Gastroesophageal sphincter (tissue), 3 donors: ENCODE results near the gene PEX10.

Experiments
- EP300 ChIP-seq: sonication (generic); formaldehyde crosslinking; IDR thresholded peaks from one replicate; pipeline ENCODE4 v1.6.1; 2017; ENCODE audit warnings: antibody characterized with exemption, mild to moderate bottlenecking
- POLR2A ChIP-seq, 2 donors: fragments of 450-650 bp; IDR thresholded peaks; one replicate each; pipeline ENCODE4 v1.6.1; 2017; ENCODE audit warnings: antibody characterized with exemption in 2 of 2, mild to moderate bottlenecking in 2 of 2, moderate library complexity in 1 of 2
- POLR2AphosphoS5 ChIP-seq: sonication (generic); formaldehyde crosslinking; IDR thresholded peaks from one replicate; pipeline ENCODE4 v1.6.1; 2017; ENCODE audit warnings: antibody characterized with exemption
- TF ChIP-seq, protein P1 (sequence below), 4 experiments: fragments of 200-600 bp in 2 of 4; fragments of 450-650 bp in 2 of 4; sonication (generic) in 1 of 4; IDR thresholded peaks; one replicate each; pipeline ENCODE4 v1.5.1; 2017 to 2019; ENCODE audit warnings: antibody characterized with exemption in 4 of 4, mild to moderate bottlenecking in 2 of 4, moderate library complexity in 2 of 4

DNA sequence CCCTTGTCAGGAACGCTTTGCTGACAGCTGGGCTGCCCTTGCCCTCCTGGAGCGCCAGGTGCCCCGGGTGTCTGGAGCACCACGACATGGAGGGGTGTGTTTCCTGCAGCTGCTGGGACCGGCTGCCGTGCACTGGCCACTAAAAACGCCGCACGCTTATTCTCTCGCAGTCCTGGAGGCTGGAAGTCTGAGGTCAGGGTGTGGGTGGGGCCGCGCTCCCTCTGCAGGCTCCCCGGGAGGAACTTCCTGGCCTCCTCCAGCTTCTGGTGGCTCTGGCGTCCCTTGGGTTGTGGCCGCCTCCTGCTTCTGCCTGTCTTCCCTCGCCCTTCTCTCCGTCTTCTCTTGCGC, 35.7 kb upstream of the PEX10 start:
- TF ChIP-seq, protein P1, sequence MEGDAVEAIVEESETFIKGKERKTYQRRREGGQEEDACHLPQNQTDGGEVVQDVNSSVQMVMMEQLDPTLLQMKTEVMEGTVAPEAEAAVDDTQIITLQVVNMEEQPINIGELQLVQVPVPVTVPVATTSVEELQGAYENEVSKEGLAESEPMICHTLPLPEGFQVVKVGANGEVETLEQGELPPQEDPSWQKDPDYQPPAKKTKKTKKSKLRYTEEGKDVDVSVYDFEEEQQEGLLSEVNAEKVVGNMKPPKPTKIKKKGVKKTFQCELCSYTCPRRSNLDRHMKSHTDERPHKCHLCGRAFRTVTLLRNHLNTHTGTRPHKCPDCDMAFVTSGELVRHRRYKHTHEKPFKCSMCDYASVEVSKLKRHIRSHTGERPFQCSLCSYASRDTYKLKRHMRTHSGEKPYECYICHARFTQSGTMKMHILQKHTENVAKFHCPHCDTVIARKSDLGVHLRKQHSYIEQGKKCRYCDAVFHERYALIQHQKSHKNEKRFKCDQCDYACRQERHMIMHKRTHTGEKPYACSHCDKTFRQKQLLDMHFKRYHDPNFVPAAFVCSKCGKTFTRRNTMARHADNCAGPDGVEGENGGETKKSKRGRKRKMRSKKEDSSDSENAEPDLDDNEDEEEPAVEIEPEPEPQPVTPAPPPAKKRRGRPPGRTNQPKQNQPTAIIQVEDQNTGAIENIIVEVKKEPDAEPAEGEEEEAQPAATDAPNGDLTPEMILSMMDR (IDR thresholded peaks at IDR 0.05) = no peak
- TF ChIP-seq POLR2AphosphoS5 (no peak), POLR2A (IDR thresholded peaks at IDR 0.05) (no peak), EP300 (no peak)
